C4-2B (cell line): Measurements from ENCODE around the gene IL1A.

Source experiments
- H3K27ac ChIP-seq: fragments of 450-650 bp; 2 replicates; pipeline ENCODE4 v1.5.1; 2017
- CTCF ChIP-seq: fragments of 450-650 bp; conservative IDR thresholded peaks from 2 replicates; pipeline ENCODE4 v1.5.1; 2017; ENCODE audit warnings: mild to moderate bottlenecking
- ZFX ChIP-seq: fragments of 450-650 bp; IDR thresholded peaks from 2 replicates; pipeline ENCODE4 v1.6.1; 2017

The IL1A gene

GRCh38 chr2:112825706-112826105 is 41.4 kb upstream of the IL1A start:
- H3K27ac ChIP-seq = no peak overlapping the region
- TF ChIP-seq CTCF = no peak
- TF ChIP-seq ZFX = no peak

DNA sequence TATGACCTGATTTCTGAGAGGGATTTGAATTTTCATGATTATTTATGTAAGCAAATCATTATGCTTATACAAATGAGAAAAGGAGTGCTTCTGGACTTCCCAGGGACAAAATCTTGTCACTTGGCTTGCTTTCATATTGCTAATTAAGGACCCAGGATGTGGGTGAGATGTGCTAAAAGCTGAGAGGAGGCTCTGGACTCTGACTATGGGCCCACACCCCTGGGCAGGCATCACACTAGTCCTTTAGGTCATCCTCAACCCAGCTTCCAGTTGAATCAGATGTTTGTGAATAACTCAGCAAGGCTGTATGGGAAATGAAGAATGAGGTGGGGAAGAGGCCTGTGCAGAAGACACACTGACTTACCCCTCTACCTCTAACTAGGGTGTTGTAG is 40.4 kb upstream of the IL1A start:
- TF ChIP-seq ZFX (no peak), CTCF (no peak)
- H3K27ac ChIP-seq = no peak overlapping the region

GRCh38 chr2:112821682-112822081 is 37.4 kb upstream of the IL1A start:
- TF ChIP-seq CTCF = no peak
- no peak for TF ChIP-seq ZFX
- no peak overlapping the region for H3K27ac ChIP-seq

DNA sequence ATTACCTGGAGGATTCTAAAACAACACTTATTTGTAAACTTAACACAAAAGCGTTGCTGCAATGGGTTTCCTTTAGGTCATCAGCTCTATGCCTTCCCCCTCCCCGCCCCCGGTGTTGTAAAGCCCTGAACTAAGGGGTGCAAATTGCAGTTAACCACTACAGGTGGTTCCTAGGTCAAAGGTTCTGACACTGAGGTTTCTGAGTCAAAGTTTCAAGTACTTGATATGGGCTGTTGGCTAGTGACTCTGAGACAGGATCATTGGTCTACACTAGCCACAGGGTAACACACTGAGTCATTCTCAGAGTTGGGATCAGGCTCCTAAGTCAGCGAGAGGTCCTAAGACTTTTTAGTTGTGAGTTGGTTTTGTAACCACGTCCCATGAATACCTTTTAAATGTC is 36.8 kb upstream of the IL1A start:
- no peak overlapping the region for H3K27ac ChIP-seq
- TF ChIP-seq ZFX (no peak), CTCF (no peak)

- TF ChIP-seq CTCF (no peak), ZFX (no peak)
- H3K27ac ChIP-seq = no peak overlapping the region
Observed at GRCh38 chr2:112820343-112820742, 36.0 kb upstream of the IL1A start.

DNA sequence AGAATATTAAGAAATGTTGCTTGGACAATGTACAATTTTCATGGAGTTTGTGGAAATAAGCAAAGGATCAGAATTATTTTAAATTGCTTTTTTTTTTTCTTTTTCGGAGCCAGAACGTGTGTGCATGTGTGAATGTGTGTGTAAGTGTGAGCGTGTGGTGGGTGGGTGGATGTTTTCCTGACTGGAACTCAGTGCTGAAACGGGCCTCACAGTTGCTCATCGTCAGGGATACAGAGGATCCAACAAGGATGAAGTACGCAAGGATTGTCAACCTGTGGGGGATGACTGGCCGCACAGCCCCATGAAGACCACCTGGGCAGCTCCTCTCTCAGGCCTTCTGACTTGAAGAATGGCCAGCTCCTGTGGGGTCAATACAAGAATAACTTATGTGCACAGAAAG is 34.8 kb upstream of the IL1A start:
- H3K27ac ChIP-seq = no peak overlapping the region
- TF ChIP-seq ZFX = no peak
- no peak for TF ChIP-seq CTCF

DNA sequence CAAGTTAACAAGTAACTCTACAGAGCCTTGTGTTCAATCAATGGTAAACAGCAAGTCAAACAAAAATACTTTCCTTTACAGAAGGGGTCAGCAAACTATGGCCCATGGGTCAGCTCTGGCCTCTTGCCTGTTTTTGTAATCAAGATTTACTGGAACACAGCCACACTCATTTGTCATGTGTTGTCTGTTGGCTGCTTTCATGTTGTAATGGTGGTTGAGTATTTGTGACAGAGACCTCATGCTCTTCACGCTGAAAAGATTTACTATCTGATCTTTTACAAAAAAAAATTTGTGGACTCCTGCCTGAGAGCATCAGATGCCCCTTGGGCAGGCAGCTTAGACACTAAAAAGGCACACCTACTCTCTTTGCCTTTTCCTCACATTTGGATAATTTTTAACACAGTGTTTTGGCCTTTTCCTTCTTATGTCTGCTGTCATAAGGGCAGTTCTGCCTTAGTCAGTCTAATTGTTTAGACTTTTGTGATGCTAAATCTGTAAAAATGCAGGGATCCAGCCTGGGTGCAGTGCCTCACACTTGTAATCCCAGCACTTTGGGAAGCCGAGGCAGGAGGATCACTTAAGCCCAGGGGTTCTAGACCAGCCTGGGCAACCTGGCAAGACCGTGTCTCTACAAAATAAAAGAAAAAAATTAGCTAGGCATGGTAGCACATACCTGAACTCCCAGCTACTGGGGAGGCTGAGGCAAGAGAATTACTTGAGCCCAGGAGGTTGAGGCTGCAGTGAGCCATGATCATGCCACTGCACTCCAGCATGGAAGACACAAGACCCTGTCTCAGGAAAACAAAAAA is 34.0 kb upstream of the IL1A start:
- no peak overlapping the region for H3K27ac ChIP-seq
- TF ChIP-seq ZFX = no peak
- no peak for TF ChIP-seq CTCF
